Forelimb muscle (tissue), 1 donor: Measurements from ENCODE around the gene KDM4B. TPM values are rescaled to one million over a fixed set of nuclear protein-coding genes. Genes with fewer than 3 reads are reported as not detected.
A peak's percentile ranks its signal among the peaks of the same experiment; 100 is the strongest.
"Not testable (repeated sequence)": the region's sequence is repeated elsewhere in the genome, so short reads cannot be mapped to it uniquely, and the experiment has no call there.

Experiments
- DNase-seq: peaks from one replicate; pipeline ENCODE4 v3.0.0-alpha.2; 2013; ENCODE audit warnings: low read depth
- polyA plus RNA-seq: library from polyadenylated mRNA; unstranded; fragments of 120-200 nt; gene quantifications from one replicate; pipeline ENCODE4 v1.2.1, GENCODE V29; 2013; ENCODE audit not compliant: insufficient read length

KDM4B gene
- polyA plus RNA-seq, 1 donor: 19.8 TPM

GRCh38 chr19:4967738-4968461, 1.0 kb upstream of the KDM4B start:
- no peak for DNase-seq

- no peak for DNase-seq
These were observed 419 bp downstream of the KDM4B start for GRCh38 chr19:4969292-4969771.

- no peak for DNase-seq
These were observed 1.0 kb downstream of the KDM4B start for GRCh38 chr19:4969772-4970531.

- DNase-seq: no peak
These were observed 1.9 kb downstream of the KDM4B start for GRCh38 chr19:4970558-4971423.

- DNase-seq: no peak
These were observed 2.5 kb downstream of the KDM4B start for GRCh38 chr19:4971424-4971793.

- DNase-seq: no peak
These were observed 3.0 kb downstream of the KDM4B start for GRCh38 chr19:4971816-4972495.

- no peak for DNase-seq
These were observed 3.8 kb downstream of the KDM4B start for GRCh38 chr19:4972509-4973230.

GRCh38 chr19:4974880-4975469, 6.1 kb downstream of the KDM4B start:
- DNase-seq: no peak

- DNase-seq: not testable (repeated sequence)
These were observed 6.7 kb downstream of the KDM4B start for GRCh38 chr19:4975601-4976000.

- peak; percentile 56 for DNase-seq
These were observed 7.7 kb downstream of the KDM4B start for GRCh38 chr19:4976401-4977298.

GRCh38 chr19:4977299-4978174, 8.6 kb downstream of the KDM4B start:
- DNase-seq: no peak

GRCh38 chr19:4979211-4979807, 10.4 kb downstream of the KDM4B start:
- DNase-seq: no peak

- DNase-seq: no peak
These were observed 11.2 kb downstream of the KDM4B start for GRCh38 chr19:4980067-4980466.

- no peak for DNase-seq
These were observed 12.1 kb downstream of the KDM4B start for GRCh38 chr19:4980838-4981680.

GRCh38 chr19:4981681-4981958, 12.7 kb downstream of the KDM4B start:
- DNase-seq: no peak

- no peak for DNase-seq
These were observed 14.6 kb downstream of the KDM4B start for GRCh38 chr19:4983346-4984105.

- DNase-seq: no peak
These were observed 15.1 kb downstream of the KDM4B start for GRCh38 chr19:4984106-4984380.
